GM19397 (cell line): Measurements from ENCODE around the gene DBP.

Experiments used
- ATAC-seq: cut with Tn5 transposase; IDR thresholded peaks from one replicate; pipeline ENCODE4 v1.9.1; 2021; ENCODE audit warnings: mild to moderate bottlenecking, moderate library complexity; ENCODE audit not compliant: unreplicated experiment

The DBP gene

DNA sequence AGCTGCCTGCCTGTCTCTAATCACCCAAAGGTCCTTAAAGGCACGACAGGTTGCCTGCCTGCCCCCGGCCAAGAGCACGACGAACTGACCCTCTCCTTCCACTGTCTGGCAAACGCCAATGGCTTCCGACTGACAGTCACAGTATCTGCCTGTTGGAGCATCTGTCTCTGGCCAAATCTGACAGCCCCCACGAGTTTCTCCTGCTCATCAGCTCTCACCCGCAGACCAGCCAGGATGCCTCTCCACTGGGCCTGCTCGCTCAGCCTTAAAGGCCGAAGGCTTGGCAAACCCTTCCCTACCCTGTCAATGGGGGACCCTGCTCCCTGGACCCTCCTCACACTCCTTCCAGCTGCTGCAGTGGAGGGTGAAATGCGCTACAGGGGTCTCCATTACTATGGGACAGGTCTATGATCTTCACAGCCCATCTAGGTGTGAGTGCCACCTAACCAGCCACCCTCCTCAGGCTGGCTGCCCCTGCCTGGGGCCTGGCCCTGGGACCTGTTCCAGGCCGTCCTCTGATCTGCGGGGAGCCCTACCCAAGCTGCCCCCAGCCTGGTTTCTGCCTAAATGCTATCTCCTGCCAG is 23.2 kb downstream of the DBP start:
- no peak for ATAC-seq

GRCh38 chr19:48613024-48613851 is 23.9 kb downstream of the DBP start:
- no peak for ATAC-seq

- ATAC-seq, result no peak
Observed at GRCh38 chr19:48611872-48612271, 25.3 kb downstream of the DBP start.

DNA sequence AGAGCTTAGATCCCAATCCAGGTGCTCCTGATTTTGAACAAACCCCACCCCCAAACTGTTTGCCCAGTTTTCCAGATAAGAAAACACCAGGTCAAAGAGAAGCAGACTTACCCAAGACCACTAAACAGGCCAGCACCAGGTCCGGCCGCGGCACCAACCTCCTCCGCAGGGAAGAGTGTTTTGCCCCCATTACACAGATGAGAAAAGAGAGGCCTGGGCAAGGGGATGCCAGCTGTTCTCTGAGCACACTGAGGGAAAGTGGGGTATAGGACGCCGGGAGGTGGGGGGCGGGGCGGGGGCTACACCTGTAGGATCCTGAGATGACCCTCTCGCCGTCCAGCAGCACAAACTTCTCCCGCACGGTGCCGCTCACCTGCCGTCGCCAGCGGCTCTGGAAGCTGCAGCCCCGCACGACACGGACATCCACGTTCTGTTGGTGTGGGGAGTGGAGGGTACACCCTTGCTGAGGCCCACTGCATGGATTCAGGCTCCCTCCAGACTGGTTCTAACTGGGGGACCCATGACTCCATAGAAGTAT is 27.5 kb downstream of the DBP start:
- ATAC-seq, result no peak

GRCh38 chr19:48608798-48609263 is 28.3 kb downstream of the DBP start:
- no peak for ATAC-seq

GRCh38 chr19:48607359-48607755 is 29.8 kb downstream of the DBP start:
- no peak for ATAC-seq

DNA sequence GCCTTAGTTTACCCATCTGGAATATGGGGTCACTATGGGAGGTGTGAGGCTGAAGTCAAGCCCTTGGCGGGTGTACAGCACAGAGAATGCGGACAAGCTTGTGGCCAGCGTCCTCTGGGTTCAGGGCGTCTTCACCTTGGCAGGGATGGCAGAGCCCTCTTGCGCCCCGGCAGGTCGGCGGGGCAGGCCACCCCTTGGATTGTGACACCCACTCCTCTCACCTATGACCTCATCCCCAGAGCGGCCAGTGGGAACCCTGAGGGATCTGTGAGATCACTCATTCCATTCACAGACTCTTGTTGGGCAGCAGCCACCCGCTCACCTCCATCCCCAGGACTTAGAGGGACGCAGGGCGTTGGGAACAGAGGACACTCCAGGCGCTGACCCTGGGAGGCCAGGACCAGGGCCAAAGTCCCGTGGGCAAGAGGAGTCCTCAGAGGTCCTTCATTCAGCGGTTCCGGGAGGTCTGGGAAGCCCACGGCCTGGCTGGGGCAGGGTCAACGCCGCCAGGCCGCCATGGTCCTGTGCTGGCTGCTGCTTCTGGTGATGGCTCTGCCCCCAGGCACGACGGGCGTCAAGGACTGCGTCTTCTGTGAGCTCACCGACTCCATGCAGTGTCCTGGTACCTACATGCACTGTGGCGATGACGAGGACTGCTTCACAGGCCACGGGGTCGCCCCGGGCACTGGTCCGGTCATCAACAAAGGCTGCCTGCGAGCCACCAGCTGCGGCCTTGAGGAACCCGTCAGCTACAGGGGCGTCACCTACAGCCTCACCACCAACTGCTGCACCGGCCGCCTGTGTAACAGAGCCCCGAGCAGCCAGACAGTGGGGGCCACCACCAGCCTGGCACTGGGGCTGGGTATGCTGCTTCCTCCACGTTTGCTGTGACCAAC is 30.5 kb downstream of the DBP start, which contains the start of gene SPACA4:
Gene SPACA4 (plus strand): TSS at position 280 of the 896 bp plus-strand sequence. CDS start 237 bp downstream, at position 517.
- ATAC-seq, result no peak

GRCh38 chr19:48603850-48604249 is 33.3 kb downstream of the DBP start:
- ATAC-seq, result no peak

DNA sequence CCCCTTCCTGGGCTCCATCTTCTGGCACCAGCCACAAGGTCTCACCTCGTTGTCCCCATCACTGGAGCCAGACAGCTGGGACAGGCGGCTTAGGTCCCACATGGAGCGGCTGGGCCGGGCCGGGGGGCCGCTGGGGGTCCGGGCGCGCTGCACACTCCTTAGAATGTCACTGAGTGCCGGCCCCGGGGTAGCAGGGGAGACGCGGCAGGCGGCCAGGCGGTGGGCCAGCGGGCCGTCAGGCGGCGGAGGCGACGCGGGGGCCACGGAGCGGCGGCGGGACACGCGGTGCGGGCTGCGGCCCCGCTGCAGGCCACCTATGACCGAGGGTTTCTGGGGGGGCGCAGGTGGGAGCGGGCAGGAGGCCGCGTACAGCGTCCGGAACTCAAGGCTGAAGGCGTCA is 33.7 kb downstream of the DBP start:
- no peak for ATAC-seq

- ATAC-seq, result no peak
Observed at GRCh38 chr19:48603001-48603400, 34.2 kb downstream of the DBP start.

DNA sequence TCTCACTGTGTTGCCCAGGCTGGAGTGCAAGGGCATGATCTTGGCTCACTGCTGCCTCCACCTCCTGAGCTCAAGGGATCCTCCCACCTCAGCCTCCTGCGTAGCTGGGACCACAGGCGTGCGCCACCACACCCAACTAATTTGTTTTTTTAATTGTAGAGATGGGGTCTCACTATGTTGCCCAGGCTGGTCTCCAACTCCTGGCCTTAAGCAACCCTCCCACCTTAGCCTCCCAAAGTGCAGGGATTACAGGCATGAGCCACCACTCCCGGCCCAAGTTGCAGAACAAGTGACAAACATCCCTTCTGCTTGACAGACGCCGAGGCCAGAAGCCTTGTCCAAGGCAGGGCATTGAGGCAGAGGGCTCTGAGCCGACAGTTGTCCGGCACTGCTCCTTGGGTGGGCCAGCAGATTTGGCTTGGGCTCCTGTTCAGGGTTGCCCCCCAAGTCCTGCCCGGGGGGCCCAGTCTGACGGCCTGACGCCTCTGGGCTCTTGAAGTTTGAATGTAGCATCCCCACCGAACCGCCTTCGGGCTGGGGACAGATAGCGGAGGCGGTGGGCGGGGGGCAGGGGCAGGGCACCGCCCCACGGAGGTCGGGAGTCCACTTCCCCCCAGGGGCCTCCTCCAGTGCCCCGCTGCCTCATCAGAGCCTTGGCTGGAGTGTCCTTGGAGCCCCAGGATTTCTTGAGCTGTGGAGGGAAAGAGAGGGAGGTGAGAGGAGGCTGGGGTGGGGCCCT is 36.3 kb downstream of the DBP start:
- no peak for ATAC-seq

- no peak for ATAC-seq
Observed at GRCh38 chr19:48598996-48599700, 38.0 kb downstream of the DBP start.

DNA sequence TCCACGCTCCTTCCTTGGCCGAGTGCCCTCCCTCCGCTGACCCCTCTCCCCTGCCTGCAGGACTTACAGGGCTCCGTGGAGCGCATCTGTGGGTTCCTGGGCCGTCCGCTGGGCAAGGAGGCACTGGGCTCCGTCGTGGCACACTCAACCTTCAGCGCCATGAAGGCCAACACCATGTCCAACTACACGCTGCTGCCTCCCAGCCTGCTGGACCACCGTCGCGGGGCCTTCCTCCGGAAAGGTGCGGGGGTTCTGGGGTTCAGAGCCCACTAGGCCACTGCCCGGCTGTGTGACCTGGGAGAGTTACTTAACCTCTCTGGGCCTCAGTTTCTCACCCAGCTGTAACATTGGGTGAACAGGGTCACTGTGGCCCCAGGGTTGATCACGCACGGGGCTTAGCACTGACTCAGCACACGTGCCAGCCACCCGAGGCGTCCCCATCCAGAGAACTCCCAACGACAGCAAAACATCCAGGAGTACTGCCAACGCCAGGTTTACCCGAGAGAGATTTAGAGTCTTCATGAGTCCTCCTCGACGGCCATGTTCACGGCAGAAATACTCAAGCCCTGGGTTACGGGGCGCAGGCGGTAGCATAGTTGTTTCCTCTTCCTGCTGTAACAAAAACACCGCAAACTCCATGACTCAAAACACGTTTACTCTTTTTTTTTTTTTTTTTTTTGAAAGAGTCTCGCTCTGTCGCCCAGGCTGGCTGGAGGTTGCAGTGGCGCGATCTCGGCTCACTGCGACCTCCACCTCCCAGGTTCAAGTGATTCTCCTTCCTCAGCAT is 40.3 kb downstream of the DBP start:
- no peak for ATAC-seq

- no peak for ATAC-seq
Observed at GRCh38 chr19:48596237-48596636, 40.9 kb downstream of the DBP start.

- ATAC-seq, result no peak
Observed at GRCh38 chr19:48595833-48596232, 41.3 kb downstream of the DBP start.

- ATAC-seq, result no peak
Observed at GRCh38 chr19:48595171-48595570, 42.0 kb downstream of the DBP start.

GRCh38 chr19:48591021-48591420 is 46.2 kb downstream of the DBP start:
- ATAC-seq, result no peak

DNA sequence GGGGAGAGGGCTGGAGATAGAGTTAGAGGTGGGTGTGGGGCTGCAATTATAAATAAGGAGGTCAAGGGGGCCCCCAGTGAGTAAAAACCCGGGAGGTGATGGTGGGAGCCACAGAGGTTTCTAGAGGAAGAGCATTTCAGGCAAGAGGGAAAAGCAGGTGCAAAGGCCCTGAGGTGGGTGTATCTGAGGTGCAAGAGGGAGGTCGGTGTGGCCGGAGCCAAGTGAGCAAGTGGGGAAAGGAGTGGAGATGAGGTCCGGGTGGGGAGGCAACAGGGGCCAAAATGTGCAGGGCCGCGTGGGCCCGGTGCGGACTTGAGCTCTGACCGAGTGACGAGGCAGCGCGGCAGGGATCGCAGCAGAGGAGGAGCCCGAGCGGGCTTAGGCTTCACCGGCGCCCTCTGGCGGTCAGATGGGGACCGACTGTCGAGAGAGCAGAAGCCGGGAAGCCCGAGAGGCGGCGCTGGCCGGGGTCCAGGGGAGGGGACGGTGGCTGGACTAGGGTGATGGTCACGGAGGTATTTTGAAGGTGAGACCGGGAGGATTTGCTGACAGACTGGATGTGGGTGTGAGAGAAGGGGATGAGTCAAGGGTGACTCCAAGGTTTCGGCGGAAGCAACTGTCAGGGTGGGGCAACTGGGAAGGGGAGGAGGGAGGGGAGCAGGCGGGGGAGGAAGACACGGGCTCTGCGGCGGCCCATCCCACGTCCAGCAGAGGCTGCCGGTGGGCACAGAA is 48.3 kb downstream of the DBP start:
- no peak for ATAC-seq
